GM23338 (cell line): Measurements from ENCODE around the gene FASN. TPM values are rescaled to one million over a fixed set of nuclear protein-coding genes. Genes with fewer than 3 reads are reported as not detected.

Source experiments
- ATAC-seq: fragments of 200-7000 bp; cut with Tn5 transposase; 3 replicates; pipeline ENCODE4 v1.9.1; 2020
- DNase-seq: peaks from one replicate; pipeline ENCODE4 v3.0.0-alpha.2; 2015; ENCODE audit warnings: low spot score
- H2AFZ ChIP-seq: fragments of 200-600 bp; sonication (generic); 2 replicates; pipeline ENCODE4 v1.8.0; 2016; ENCODE audit warnings: antibody characterized with exemption, mild to moderate bottlenecking, moderate library complexity
- H3F3A ChIP-seq: fragments of 200-600 bp; sonication (generic); replicated peaks from 2 replicates; pipeline ENCODE4 v1.8.0; 2017; ENCODE audit warnings: antibody characterized with exemption, mixed run types, low read depth
- H3K27ac ChIP-seq: fragments of 200-600 bp; sonication (generic); 2 replicates; pipeline ENCODE4 v1.6.1; 2016; ENCODE audit warnings: low read depth
- H3K27me3 ChIP-seq: fragments of 200-600 bp; sonication (generic); 2 replicates; pipeline ENCODE4 v1.8.0; 2016; ENCODE audit warnings: mild to moderate bottlenecking, mixed run types, moderate library complexity; ENCODE audit not compliant: insufficient read depth
- H3K36me3 ChIP-seq: fragments of 200-600 bp; sonication (generic); 2 replicates; pipeline ENCODE4 v1.8.0; 2016; ENCODE audit warnings: mild to moderate bottlenecking; ENCODE audit not compliant: insufficient read depth
- H3K4me1 ChIP-seq: fragments of 200-600 bp; sonication (generic); 2 replicates; pipeline ENCODE4 v1.8.0; 2016; ENCODE audit warnings: mild to moderate bottlenecking, moderate library complexity; ENCODE audit not compliant: insufficient read depth
- H3K4me2 ChIP-seq: fragments of 200-600 bp; sonication (generic); 2 replicates; pipeline ENCODE4 v1.7.1; 2017; ENCODE audit warnings: mixed run types
- H3K4me3 ChIP-seq: fragments of 200-600 bp; sonication (generic); 2 replicates; pipeline ENCODE4 v1.6.1; 2016; ENCODE audit warnings: mixed run types
- H3K79me2 ChIP-seq: fragments of 200-600 bp; sonication (generic); replicated peaks from 2 replicates; pipeline ENCODE4 v1.8.0; 2017; ENCODE audit warnings: mild to moderate bottlenecking; ENCODE audit not compliant: insufficient read depth
- H3K9me2 ChIP-seq: fragments of 200-600 bp; sonication (generic); 2 replicates; pipeline ENCODE4 v1.8.0; 2017; ENCODE audit not compliant: insufficient read depth
- H4K20me1 ChIP-seq: fragments of 200-600 bp; sonication (generic); replicated peaks from 2 replicates; pipeline ENCODE4 v1.8.0; 2017; ENCODE audit warnings: mild to moderate bottlenecking; ENCODE audit not compliant: insufficient read depth
- H3K27ac Mint-ChIP-seq: 2 replicates; pipeline ENCODE4 v1.8.0; 2020; ENCODE audit warnings: inconsistent platforms, mild to moderate bottlenecking, moderate library complexity, mixed read lengths
- H3K27me3 Mint-ChIP-seq: 3 replicates; pipeline ENCODE4 v1.8.0; 2022; ENCODE audit warnings: low read depth, mild to moderate bottlenecking, moderate library complexity, mixed read lengths, inconsistent platforms; ENCODE audit not compliant: insufficient read depth, poor library complexity
- H3K36me3 Mint-ChIP-seq: 3 replicates; pipeline ENCODE4 v1.8.0; 2021; ENCODE audit warnings: low read depth, mild to moderate bottlenecking, inconsistent platforms, moderate library complexity, mixed read lengths
- H3K4me1 Mint-ChIP-seq: 3 replicates; pipeline ENCODE4 v1.8.0; 2020; ENCODE audit warnings: mild to moderate bottlenecking, inconsistent platforms, mixed read lengths
- H3K4me3 Mint-ChIP-seq: 3 replicates; pipeline ENCODE4 v1.8.0; 2021; ENCODE audit warnings: moderate library complexity, mild to moderate bottlenecking, inconsistent platforms, mixed read lengths
- H3K9me3 Mint-ChIP-seq: 3 replicates; pipeline ENCODE4 v1.8.0; 2020; ENCODE audit warnings: moderate library complexity, mild to moderate bottlenecking, inconsistent platforms, mixed read lengths
- CTCF ChIP-seq, 2 experiments: fragments of 200-600 bp in 1 of 2; sonication (generic) in 1 of 2; conservative IDR thresholded peaks; 2 replicates each; pipeline versions ENCODE4 v1.5.1 to v1.6.1; 2016 to 2017; ENCODE audit warnings: antibody characterized with exemption in 2 of 2, low read depth in 2 of 2, mild to moderate bottlenecking in 2 of 2, moderate library complexity in 1 of 2
- REST ChIP-seq: IDR thresholded peaks from one replicate; pipeline ENCODE4 v1.6.1; 2018; ENCODE audit warnings: antibody characterized with exemption; ENCODE audit not compliant: unreplicated experiment
- polyA plus RNA-seq: library from polyadenylated mRNA; unstranded; fragments of >200 nt; fragmentation: Nextera tagmentation; extraction: Ambion mirVana; gene quantifications from 2 replicates; pipeline ENCODE4 v1.2.1, GENCODE V29; 2016
- total RNA-seq: library from RNA; depleted of rRNA; stranded (reverse); fragments of >200 nt; shearing (Covaris generic); gene quantifications from 2 replicates; pipeline ENCODE4 v1.2.3, GENCODE V29; 2014

FASN gene
- total and polyA plus RNA-seq, 2 experiments from 2014 or later = 120 to 849 TPM

- H4K20me1 ChIP-seq = peaks cover 17% of the 10 kb centered on the region
- Mint-ChIP-seq H3K4me3 (no peak overlapping the region), H3K27ac (no peak overlapping the region), H3K27me3 (peaks cover 10% of the 10 kb centered on the region), H3K36me3 (peaks cover 59% of the 10 kb centered on the region; the same call in 2 of the 3 replicates), H3K9me3 (no peaks in the 10 kb centered on the region), H3K4me1 (no peaks in the 10 kb centered on the region)
- no peaks in the 10 kb centered on the region for H3K27me3 ChIP-seq
- H3K9me2 ChIP-seq = no peaks in the 10 kb centered on the region
- no peaks in the 10 kb centered on the region for H3K4me1 ChIP-seq
- no peaks in the 10 kb centered on the region for H3K79me2 ChIP-seq
- no peak overlapping the region for H3K27ac ChIP-seq
- no peak overlapping the region for H3K4me3 ChIP-seq
- H3F3A ChIP-seq = peaks cover 20% of the 10 kb centered on the region; the same call in 1 of the 2 replicates
- H3K36me3 ChIP-seq = peaks cover 13% of the 10 kb centered on the region; the same call in 1 of the 2 replicates
- DNase-seq = no peak
- no peak for TF ChIP-seq REST
- H2AFZ ChIP-seq = no peak overlapping the region
- no peak overlapping the region for H3K4me2 ChIP-seq
- no peak for ATAC-seq
Measured at GRCh38 chr17:82086941-82087906, 10.8 kb downstream of the FASN start.

GRCh38 chr17:82085931-82086764 lies 11.9 kb downstream of the FASN start:
- H3K4me1 Mint-ChIP-seq = no peaks in the 10 kb centered on the region
- peaks cover 10% of the 10 kb centered on the region for H3K27me3 Mint-ChIP-seq
- no peak overlapping the region for H3K27ac Mint-ChIP-seq
- no peak for DNase-seq
- Histone ChIP-seq H3K27me3 (no peaks in the 10 kb centered on the region), H4K20me1 (peaks cover 15% of the 10 kb centered on the region), H3K79me2 (no peaks in the 10 kb centered on the region), H3K27ac (no peak overlapping the region), H3K9me2 (no peaks in the 10 kb centered on the region), H3K36me3 (peaks cover 8% of the 10 kb centered on the region; the same call in 1 of the 2 replicates), H3K4me3 (no peak overlapping the region), H3K4me1 (no peaks in the 10 kb centered on the region), H2AFZ (no peak overlapping the region), H3F3A (peaks cover 18% of the 10 kb centered on the region; the same call in 1 of the 2 replicates), H3K4me2 (no peak overlapping the region)
- H3K9me3 Mint-ChIP-seq = no peaks in the 10 kb centered on the region
- peaks cover 55% of the 10 kb centered on the region; the same call in 2 of the 3 replicates for H3K36me3 Mint-ChIP-seq
- no peak overlapping the region for H3K4me3 Mint-ChIP-seq
- ATAC-seq = no peak
- TF ChIP-seq REST (no peak), CTCF (conservative IDR thresholded peaks at IDR 0.05; ENCODE audit: low read depth in 2 of 2) (no peak)
